H9 (cell line): ENCODE data around the gene ZBTB25. TPM values are rescaled to one million over a fixed set of nuclear protein-coding genes. Genes with fewer than 3 reads are reported as not detected.

Source experiments
- DNase-seq: peaks from one replicate; pipeline ENCODE4 v3.0.0-alpha.2; 2017
- H2AFZ ChIP-seq: one replicate; pipeline ENCODE4 v1.6.1; 2013; ENCODE audit warnings: mild to moderate bottlenecking, low read length, control low read depth, moderate library complexity
- H2AK5ac ChIP-seq: 2 replicates; pipeline ENCODE4 v1.6.1; 2013; ENCODE audit warnings: low read length, control low read depth, mixed read lengths; ENCODE audit not compliant: insufficient read length
- H2BK120ac ChIP-seq: one replicate; pipeline ENCODE4 v1.6.1; 2013; ENCODE audit warnings: low read depth, mild to moderate bottlenecking, low read length, control low read depth, inconsistent platforms; ENCODE audit not compliant: poor library complexity, severe bottlenecking
- H2BK12ac ChIP-seq: 2 replicates; pipeline ENCODE4 v1.6.1; 2013; ENCODE audit warnings: low read length, control low read depth, mixed read lengths, low read depth; ENCODE audit not compliant: insufficient read length
- H2BK15ac ChIP-seq: 2 replicates; pipeline ENCODE4 v1.6.1; 2013; ENCODE audit warnings: low read depth, low read length, control low read depth
- H2BK20ac ChIP-seq: one replicate; pipeline ENCODE4 v1.6.1; 2013; ENCODE audit warnings: low read depth, mild to moderate bottlenecking, low read length, control low read depth, inconsistent platforms; ENCODE audit not compliant: poor library complexity, severe bottlenecking
- H2BK5ac ChIP-seq: 2 replicates; pipeline ENCODE4 v1.6.1; 2013; ENCODE audit warnings: low read length, control low read depth, mixed read lengths; ENCODE audit not compliant: insufficient read length
- H3K14ac ChIP-seq: 2 replicates; pipeline ENCODE4 v1.6.1; 2013; ENCODE audit warnings: low read length, control low read depth; ENCODE audit not compliant: insufficient read depth
- H3K18ac ChIP-seq: 2 replicates; pipeline ENCODE4 v1.6.1; 2013; ENCODE audit warnings: low read depth, mild to moderate bottlenecking, mixed read lengths, low read length, control low read depth; ENCODE audit not compliant: insufficient read length
- H3K23ac ChIP-seq: 2 replicates; pipeline ENCODE4 v1.6.1; 2013; ENCODE audit warnings: low read length, control low read depth, mixed read lengths, low read depth; ENCODE audit not compliant: insufficient read length
- H3K23me2 ChIP-seq: 2 replicates; pipeline ENCODE4 v1.6.1; 2013; ENCODE audit warnings: low read depth, mild to moderate bottlenecking, mixed read lengths, low read length, control low read depth; ENCODE audit not compliant: insufficient read length, poor library complexity, severe bottlenecking
- H3K27ac ChIP-seq: 2 replicates; pipeline ENCODE4 v1.5.1; 2013; ENCODE audit warnings: low read length, control low read depth, mixed read lengths, low read depth; ENCODE audit not compliant: insufficient read length
- H3K27me3 ChIP-seq: 2 replicates; pipeline ENCODE4 v1.6.1; 2013; ENCODE audit warnings: low read length, control low read depth, inconsistent platforms; ENCODE audit not compliant: insufficient read depth
- H3K4ac ChIP-seq: 2 replicates; pipeline ENCODE4 v1.6.1; 2013; ENCODE audit warnings: low read depth, mild to moderate bottlenecking, control low read depth, inconsistent platforms, low read length, moderate library complexity
- H3K4me1 ChIP-seq: 2 replicates; pipeline ENCODE4 v1.6.1; 2013; ENCODE audit warnings: low read length, control low read depth, inconsistent platforms; ENCODE audit not compliant: insufficient read depth
- H3K4me2 ChIP-seq: 2 replicates; pipeline ENCODE4 v1.6.1; 2013; ENCODE audit warnings: low read length, control low read depth, mixed read lengths; ENCODE audit not compliant: insufficient read length, insufficient read depth
- H3K56ac ChIP-seq: 2 replicates; pipeline ENCODE4 v1.6.1; 2013; ENCODE audit warnings: low read depth, mild to moderate bottlenecking, mixed read lengths, low read length, control low read depth; ENCODE audit not compliant: insufficient read length
- H3K79me1 ChIP-seq: 2 replicates; pipeline ENCODE4 v1.6.1; 2013; ENCODE audit warnings: low read depth, mild to moderate bottlenecking, moderate library complexity, low read length, control low read depth, inconsistent platforms; ENCODE audit not compliant: insufficient read depth, poor library complexity, severe bottlenecking
- H3K79me2 ChIP-seq: 2 replicates; pipeline ENCODE4 v1.6.1; 2013; ENCODE audit warnings: low read length, control low read depth, inconsistent platforms; ENCODE audit not compliant: insufficient read depth
- H3K9ac ChIP-seq: 2 replicates; pipeline ENCODE4 v1.6.1; 2013; ENCODE audit warnings: low read length, control low read depth, mixed read lengths; ENCODE audit not compliant: insufficient read length; ENCODE audit errors: extremely low read depth
- H3K9me3 ChIP-seq: one replicate; pipeline ENCODE4 v1.6.1; 2013; ENCODE audit warnings: low read depth, low read length, inconsistent platforms; ENCODE audit not compliant: control insufficient read depth
- H3T11ph ChIP-seq: one replicate; pipeline ENCODE4 v1.6.1; 2013; ENCODE audit warnings: mild to moderate bottlenecking, low read length, control low read depth, inconsistent platforms
- H4K20me1 ChIP-seq: one replicate; pipeline ENCODE4 v1.6.1; 2013; ENCODE audit not compliant: control insufficient read depth, insufficient read length, insufficient read depth
- H4K5ac ChIP-seq: 2 replicates; pipeline ENCODE4 v1.6.1; 2013; ENCODE audit warnings: low read depth, mild to moderate bottlenecking, mixed read lengths, low read length, control low read depth; ENCODE audit not compliant: insufficient read length
- H4K8ac ChIP-seq: replicated peaks from 2 replicates; pipeline ENCODE4 v1.6.1; 2013; ENCODE audit warnings: low read length, control low read depth, mixed read lengths, low read depth; ENCODE audit not compliant: insufficient read length
- H4K91ac ChIP-seq: 2 replicates; pipeline ENCODE4 v1.6.1; 2013; ENCODE audit warnings: low read depth, mild to moderate bottlenecking, moderate library complexity, mixed read lengths, low read length, control low read depth; ENCODE audit not compliant: insufficient read length
- H3K27ac Mint-ChIP-seq, 3 experiments: 2 replicates in 2 of 3; 3 replicates in 1 of 3; pipeline ENCODE4 v1.8.0; 2020 to 2021; ENCODE audit warnings: mixed read lengths in 3 of 3, mild to moderate bottlenecking in 1 of 3, moderate library complexity in 1 of 3
- H3K27me3 Mint-ChIP-seq: 2 replicates; pipeline ENCODE4 v1.8.0; 2021; ENCODE audit warnings: low read depth, mild to moderate bottlenecking, moderate library complexity, mixed read lengths
- H3K36me3 Mint-ChIP-seq, 3 experiments: 2 replicates in 2 of 3; 3 replicates in 1 of 3; pipeline ENCODE4 v1.8.0; 2020 to 2021; ENCODE audit warnings: low read depth in 3 of 3, mixed read lengths in 3 of 3; ENCODE audit not compliant: insufficient read depth in 1 of 3
- H3K4me1 Mint-ChIP-seq, 2 experiments: 2 replicates each; pipeline ENCODE4 v1.8.0; 2020; ENCODE audit warnings: mixed read lengths in 2 of 2
- H3K4me3 Mint-ChIP-seq, 2 experiments: 2 replicates in 1 of 2; 3 replicates in 1 of 2; pipeline ENCODE4 v1.8.0; 2020 to 2021; ENCODE audit warnings: mild to moderate bottlenecking in 2 of 2, mixed read lengths in 2 of 2, moderate library complexity in 1 of 2
- H3K9me3 Mint-ChIP-seq, 2 experiments: 2 replicates in 1 of 2; 3 replicates in 1 of 2; pipeline ENCODE4 v1.8.0; 2020; ENCODE audit warnings: mild to moderate bottlenecking in 2 of 2, mixed read lengths in 2 of 2, moderate library complexity in 1 of 2
- CTCF ChIP-seq: fragments of 200-600 bp; sonication (generic); conservative IDR thresholded peaks from 3 replicates; pipeline ENCODE4 v1.8.0; 2021; ENCODE audit warnings: antibody characterized with exemption, mild to moderate bottlenecking
- WGBS: extraction: QIAGEN DNeasy Blood & Tissue Kit; methylation state at CpG from one replicate; pipeline ENCODE4 v1.1.7; 2013; ENCODE audit warnings: missing lambda C conversion rate, low lambda C conversion rate, mixed read lengths; ENCODE audit not compliant: insufficient read length; ENCODE audit errors: extremely low coverage; 5-methylcytosine and 5-hydroxymethylcytosine counted together
- total RNA-seq: library from RNA; stranded (reverse); gene quantifications from 2 replicates; pipeline ENCODE4 v1.2.1, GENCODE V29; 2021

ZBTB25 gene
- total RNA-seq, 1 experiment from 2014 or later: 8.2 TPM

- Histone ChIP-seq H3K4ac (no peak overlapping the region), H3K4me1 (no peaks in the 10 kb centered on the region; the same call in 1 of the 2 replicates), H2AK5ac (no peak overlapping the region), H4K20me1 (no peaks in the 10 kb centered on the region), H3K23ac (no peak overlapping the region), H3T11ph (no peak overlapping the region), H4K8ac (no peak overlapping the region), H2BK120ac (no peak overlapping the region), H3K18ac (no peak overlapping the region), H2BK15ac (no peak overlapping the region), H3K9me3 (no peaks in the 10 kb centered on the region), H3K79me1 (no peaks in the 10 kb centered on the region), H2BK5ac (no peak overlapping the region), H3K79me2 (peaks cover 36% of the 10 kb centered on the region; the same call in 1 of the 2 replicates), H3K27me3 (no peaks in the 10 kb centered on the region), H3K4me2 (no peak overlapping the region), H2AFZ (no peak overlapping the region), H3K56ac (no peak overlapping the region), H4K5ac (no peak overlapping the region), H4K91ac (no peak overlapping the region), H2BK20ac (no peak overlapping the region), H3K23me2 (peaks cover 6% of the 10 kb centered on the region), H3K9ac (no peak overlapping the region), H3K14ac (no peak overlapping the region), H2BK12ac (no peak overlapping the region), H3K27ac (no peak overlapping the region)
- H3K36me3 Mint-ChIP-seq: peaks cover 0 to 7% (median 0%) of the 10 kb centered on the region in 3 experiments; a peak in 1 of 7 replicates
- no CpG with 5 or more reads among the region's 8 CpGs for WGBS
- TF ChIP-seq CTCF: no peak
- H3K4me1 Mint-ChIP-seq: peaks cover 49 to 51% of the 10 kb centered on the region in 2 experiments
- H3K27me3 Mint-ChIP-seq: no peaks in the 10 kb centered on the region
- H3K27ac Mint-ChIP-seq: peak overlapping the region; percentile 53 to 89 (median 67); a peak in 4 of 7 replicates
- no peaks in the 10 kb centered on the region for H3K9me3 Mint-ChIP-seq
- peak; percentile 67 for DNase-seq
- peak overlapping the region in 1 of 2 experiments; percentile 21; a peak in 1 of 5 replicates for H3K4me3 Mint-ChIP-seq
These were observed 5.4 kb upstream of the ZBTB25 start for GRCh38 chr14:64509036-64509435.
